Renal pelvis (tissue), 12 donors: Measurements from ENCODE around the gene LARP4. TPM values are rescaled to one million over a fixed set of nuclear protein-coding genes. Genes with fewer than 3 reads are reported as not detected.
"Not testable (repeated sequence)": the region's sequence is repeated elsewhere in the genome, so short reads cannot be mapped to it uniquely, and the experiment has no call there.

Experiments used
- DNase-seq: peaks from one replicate; pipeline ENCODE4 v3.0.0-alpha.2; 2013
- long read RNA-seq, 16 experiments: transcript quantifications; one replicate each; lab custom pipeline, GENCODE V29; 2026
- polyA plus RNA-seq, 3 donors: library from polyadenylated mRNA; unstranded; fragments of 120-200 nt; gene quantifications; one replicate each; pipeline ENCODE4 v1.2.1, GENCODE V29; 2013; ENCODE audit not compliant: insufficient read length in 3 of 3

LARP4 gene
- polyA plus RNA-seq: 10 to 100 TPM; 33.6 to 44.6 (median 42.7) TPM
- long read RNA-seq, donor 1, full-length matches to known transcripts: 3 of 3 reads
- long read RNA-seq, donor 1, partial matches to known transcripts: 0 of 3 reads
- long read RNA-seq, donor 1, other reads (novel, unspliced or antisense): 0 of 3 reads
- long read RNA-seq, donor 2, full-length matches to known transcripts: 5 of 5 reads
- long read RNA-seq, donor 2, partial matches to known transcripts: 0 of 5 reads
- long read RNA-seq, donor 2, other reads (novel, unspliced or antisense): 0 of 5 reads
- long read RNA-seq, donor 3, full-length matches to known transcripts: 5 of 5 reads
- long read RNA-seq, donor 3, partial matches to known transcripts: 0 of 5 reads
- long read RNA-seq, donor 3, other reads (novel, unspliced or antisense): 0 of 5 reads
- long read RNA-seq, donor 4, full-length matches to known transcripts: 1 of 1 reads
- long read RNA-seq, donor 4, partial matches to known transcripts: 0 of 1 reads
- long read RNA-seq, donor 4, other reads (novel, unspliced or antisense): 0 of 1 reads
- long read RNA-seq, donor 5, partial matches to known transcripts: 0 of 1 reads
- long read RNA-seq, donor 5, other reads (novel, unspliced or antisense): 0 of 1 reads
- long read RNA-seq, donor 6, full-length matches to known transcripts: 2 of 2 reads
- long read RNA-seq, donor 6, partial matches to known transcripts: 0 of 2 reads
- long read RNA-seq, donor 6, other reads (novel, unspliced or antisense): 0 of 2 reads
- long read RNA-seq, donor 7, partial matches to known transcripts: 0 of 1 reads
- long read RNA-seq, donor 7, other reads (novel, unspliced or antisense): 0 of 1 reads
- long read RNA-seq, donor 8, partial matches to known transcripts: 13 of 13 reads
- long read RNA-seq, donor 8, other reads (novel, unspliced or antisense): 0 of 13 reads
- long read RNA-seq, donor 9, partial matches to known transcripts: 0 of 1 reads
- long read RNA-seq, donor 9, other reads (novel, unspliced or antisense): 0 of 1 reads
- long read RNA-seq, donor 10, full-length matches to known transcripts: 3 of 3 reads
- long read RNA-seq, donor 10, partial matches to known transcripts: 0 of 3 reads
- long read RNA-seq, donor 10, other reads (novel, unspliced or antisense): 0 of 3 reads
- long read RNA-seq, donor 11: 0 reads
- long read RNA-seq, donor 12, full-length matches to known transcripts: 2 of 2 reads
- long read RNA-seq, donor 12, partial matches to known transcripts: 0 of 2 reads
- long read RNA-seq, donor 12, other reads (novel, unspliced or antisense): 0 of 2 reads
- long read RNA-seq, donor 13, full-length matches to known transcripts: 1 of 1 reads
- long read RNA-seq, donor 13, partial matches to known transcripts: 0 of 1 reads
- long read RNA-seq, donor 13, other reads (novel, unspliced or antisense): 0 of 1 reads
- long read RNA-seq, donor 14: 0 reads
- long read RNA-seq, donor 15, partial matches to known transcripts: 0 of 2 reads
- long read RNA-seq, donor 15, other reads (novel, unspliced or antisense): 0 of 2 reads
- long read RNA-seq, donor 16, full-length matches to known transcripts: 3 of 3 reads
- long read RNA-seq, donor 16, partial matches to known transcripts: 0 of 3 reads
- long read RNA-seq, donor 16, other reads (novel, unspliced or antisense): 0 of 3 reads

DNA sequence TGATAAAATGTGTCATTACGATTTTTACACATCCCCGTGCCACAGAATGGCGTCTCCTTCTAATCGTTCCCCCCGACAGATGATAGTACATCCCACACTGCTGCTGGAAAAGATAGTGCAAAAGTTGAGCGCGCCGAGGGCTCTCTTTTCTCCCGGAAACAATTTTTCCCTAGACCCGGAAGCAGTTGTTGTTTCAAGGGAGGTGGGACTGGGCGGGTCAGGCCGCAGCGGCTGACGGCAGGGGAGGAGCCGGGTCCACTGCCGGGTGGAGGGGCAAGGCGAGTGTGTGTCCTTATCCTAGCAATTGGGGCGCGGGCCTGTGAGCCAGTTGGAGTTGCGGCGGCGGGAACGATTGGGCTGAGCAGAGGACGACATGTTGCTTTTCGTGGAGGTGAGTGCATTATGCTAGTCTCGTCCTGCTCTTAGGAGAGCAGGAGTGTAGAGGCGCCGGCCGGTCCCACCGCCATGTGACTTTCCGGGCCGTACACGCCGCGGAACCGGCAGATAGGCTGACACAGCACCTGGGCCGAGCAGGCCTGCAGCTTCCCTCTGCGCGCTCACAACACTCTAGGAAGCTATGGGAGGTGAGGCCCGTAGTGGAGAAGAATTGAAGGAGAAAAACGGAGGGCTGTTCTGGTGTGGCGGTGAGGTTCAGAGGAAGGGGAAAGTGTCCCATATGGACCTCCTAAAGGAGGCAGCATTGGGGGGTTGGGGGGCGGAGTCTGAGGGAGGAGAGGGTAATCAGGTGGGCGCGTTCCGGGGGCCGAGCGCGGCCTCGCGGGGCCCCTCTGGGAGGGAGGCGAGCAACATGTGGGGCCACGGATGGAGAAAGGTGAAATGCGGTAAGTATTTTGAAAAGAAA, at the start of gene LARP4:
LARP4 (plus strand) TSS at position 248 of the 862 bp plus-strand sequence; CDS start at position 374, 126 bp downstream.
- peak; percentile 96 for DNase-seq

DNA sequence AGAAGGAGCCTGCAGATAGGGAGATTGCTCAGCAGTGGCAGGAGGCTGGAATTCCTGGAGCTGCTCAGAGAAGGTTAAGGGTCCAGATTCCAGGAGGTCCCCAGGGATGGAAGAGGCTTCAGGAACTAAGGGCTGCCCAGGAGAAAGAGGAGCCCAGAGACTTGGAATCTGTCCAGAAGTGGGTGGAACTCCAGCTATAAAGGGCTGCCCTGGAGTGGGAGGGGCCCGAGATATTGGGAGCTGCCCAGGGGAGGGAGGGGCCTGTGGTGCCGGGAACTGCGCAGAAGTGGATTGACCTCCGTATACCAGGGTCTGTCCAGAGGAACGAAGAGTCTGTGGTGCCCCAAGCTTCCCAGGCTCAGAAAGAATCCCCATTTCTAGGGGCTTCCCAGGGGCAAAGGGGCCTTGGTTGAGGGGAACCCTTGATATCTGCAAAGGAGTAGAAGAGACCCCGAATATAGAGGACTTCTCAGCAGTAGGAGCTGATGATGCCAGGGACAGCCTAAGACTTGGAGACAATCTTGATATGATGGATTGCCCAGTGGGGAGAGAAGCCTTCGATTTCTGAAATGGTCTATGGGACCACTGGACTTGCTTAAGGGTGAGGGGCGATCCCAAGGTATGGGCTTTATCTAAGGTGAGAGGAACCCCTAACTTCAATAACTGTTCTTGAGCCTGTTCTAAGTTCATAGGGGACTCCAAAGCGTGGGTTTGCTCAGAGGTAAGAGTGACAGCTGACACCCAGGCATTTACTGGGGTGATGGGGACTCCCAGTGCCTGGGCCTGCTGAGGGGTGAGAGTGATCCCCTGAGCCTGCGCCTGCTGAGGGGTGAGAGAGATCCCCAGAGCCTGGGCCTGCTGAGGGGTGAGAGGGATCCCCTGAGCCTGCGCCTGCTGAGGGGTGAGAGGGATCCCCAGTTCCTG, 49.3 kb upstream of the LARP4 start:
- DNase-seq: no peak

DNA sequence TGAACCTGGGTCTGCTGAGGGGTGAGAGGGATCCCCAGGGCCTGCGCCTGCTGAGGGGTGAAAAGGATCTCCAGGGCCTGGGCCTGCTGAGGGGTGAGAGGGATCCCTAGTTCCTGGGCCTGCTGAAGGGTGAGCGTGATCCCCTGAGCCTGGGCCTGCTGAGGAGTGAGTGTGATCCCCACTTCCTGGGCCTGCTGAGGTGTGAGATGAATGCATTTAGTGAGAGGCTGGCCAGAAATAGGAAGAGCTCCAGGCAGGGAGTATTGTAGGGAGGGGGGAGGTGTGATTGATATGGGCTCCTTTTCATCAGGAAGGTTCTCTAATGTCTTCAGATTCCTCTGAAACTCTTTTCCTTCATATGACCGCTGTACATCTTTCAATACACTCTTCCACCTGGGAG, 47.3 kb upstream of the LARP4 start:
- no peak for DNase-seq

DNA sequence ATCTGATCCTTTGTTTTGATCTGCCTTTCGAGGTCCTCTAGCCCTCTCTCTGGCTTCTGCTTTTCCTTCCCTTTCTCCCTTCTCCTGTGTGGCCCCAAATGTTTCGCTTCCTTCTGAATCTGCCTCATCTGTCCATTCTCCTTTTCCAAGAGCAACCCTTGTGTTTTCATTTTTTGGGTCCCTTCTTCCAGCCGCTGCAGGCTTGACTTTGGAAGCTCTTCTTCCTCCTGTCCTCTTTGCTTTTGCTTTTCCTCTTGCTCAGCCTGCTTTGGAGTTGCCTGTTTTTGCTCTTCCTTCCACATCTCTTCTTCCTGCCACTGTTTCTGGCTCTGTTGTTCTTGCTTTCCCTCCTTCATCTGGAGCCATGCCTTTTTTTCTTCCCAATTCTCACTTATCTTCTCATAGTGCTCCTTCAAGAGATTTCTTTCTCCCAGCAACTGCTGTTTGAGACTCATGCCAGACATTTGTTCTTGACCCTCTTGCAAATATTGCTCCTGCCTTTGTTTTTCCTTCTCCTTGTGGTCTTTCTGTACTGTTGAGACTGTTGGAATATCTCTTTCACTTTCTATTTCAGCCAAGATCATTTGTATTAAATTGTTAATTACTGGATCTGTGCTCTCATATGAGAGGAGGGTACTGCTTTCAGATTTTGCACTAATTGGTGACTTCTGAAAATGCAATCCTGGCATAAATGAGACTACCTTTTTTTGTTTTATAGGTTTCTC, 46.7 kb upstream of the LARP4 start:
- no peak for DNase-seq

DNA sequence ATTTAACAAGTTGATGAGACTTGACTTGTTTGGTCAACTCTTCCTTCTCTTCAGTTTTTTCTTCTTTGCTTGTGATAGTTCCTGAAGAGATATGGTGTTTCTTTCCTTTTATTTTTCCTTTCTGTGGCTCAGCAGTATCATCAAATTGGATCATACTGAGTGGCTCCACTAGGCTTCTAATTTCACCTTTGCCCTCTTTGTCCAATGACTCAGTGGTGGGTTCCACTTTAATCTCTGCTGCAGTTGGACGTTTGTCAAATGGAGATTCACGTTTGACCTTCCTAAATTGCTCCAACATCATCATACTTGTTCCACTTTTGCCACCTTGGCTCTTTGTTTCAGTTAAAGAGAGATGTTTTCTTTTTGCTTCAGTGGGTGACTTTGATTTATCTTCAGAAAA, 45.8 kb upstream of the LARP4 start:
- DNase-seq: no peak

DNA sequence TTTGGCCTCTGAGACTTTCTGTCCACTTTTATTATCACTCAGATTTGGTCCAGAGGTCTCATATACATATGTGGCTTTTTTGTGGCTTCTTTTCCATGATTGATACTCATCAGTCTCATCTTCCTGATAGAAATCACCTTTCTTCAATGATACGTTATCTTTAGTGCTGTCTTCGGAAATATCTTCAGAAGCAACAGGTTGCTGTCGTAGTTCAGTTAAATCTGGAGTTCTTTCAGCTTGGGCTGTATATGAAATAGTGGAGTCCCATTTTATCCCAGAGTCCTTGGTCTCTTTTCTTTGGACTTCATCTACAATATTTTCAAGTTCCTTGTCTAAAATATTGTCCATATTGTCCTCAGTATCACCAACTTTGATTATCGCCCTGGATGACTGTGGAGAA, 45.3 kb upstream of the LARP4 start:
- no peak for DNase-seq

DNA sequence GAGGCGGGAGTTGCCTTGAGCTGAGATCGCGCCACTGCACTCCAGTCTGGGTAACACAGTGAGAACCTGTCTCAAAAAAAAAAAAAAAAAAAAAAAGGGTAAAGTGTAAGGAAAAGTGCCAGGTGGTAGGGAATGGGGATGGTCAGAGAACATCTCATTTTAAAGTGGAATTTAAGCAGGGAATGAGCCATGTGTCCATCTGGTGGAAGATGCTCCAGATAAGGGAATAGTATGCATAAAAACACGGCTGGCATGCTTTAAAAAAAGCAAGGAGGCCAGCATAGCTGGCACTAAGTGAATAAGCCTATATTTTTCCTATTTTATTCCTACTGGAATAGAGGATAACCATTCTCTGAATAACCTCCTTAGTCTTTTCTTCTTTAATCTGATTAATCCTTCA, 38.0 kb upstream of the LARP4 start:
- no peak for DNase-seq

DNA sequence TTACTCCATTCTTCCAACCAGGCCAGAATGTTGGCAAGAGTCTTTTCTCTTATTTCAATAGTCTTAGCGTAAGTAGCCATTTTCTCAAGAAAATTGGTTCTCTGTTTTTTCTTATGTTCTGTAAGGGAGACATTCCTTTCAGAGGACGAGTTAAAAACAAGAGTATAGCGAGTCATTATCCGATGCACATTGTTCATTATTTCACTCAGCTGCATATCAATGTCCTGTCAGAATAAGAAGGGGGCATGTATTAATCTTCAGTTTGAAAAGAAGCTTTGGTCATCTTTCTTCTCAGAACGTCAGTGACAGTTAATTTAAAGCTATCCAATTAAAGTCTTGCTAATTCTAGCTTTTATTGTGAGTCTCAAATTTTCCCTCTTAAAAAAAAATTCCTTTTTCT, 37.5 kb upstream of the LARP4 start:
- no peak for DNase-seq

DNA sequence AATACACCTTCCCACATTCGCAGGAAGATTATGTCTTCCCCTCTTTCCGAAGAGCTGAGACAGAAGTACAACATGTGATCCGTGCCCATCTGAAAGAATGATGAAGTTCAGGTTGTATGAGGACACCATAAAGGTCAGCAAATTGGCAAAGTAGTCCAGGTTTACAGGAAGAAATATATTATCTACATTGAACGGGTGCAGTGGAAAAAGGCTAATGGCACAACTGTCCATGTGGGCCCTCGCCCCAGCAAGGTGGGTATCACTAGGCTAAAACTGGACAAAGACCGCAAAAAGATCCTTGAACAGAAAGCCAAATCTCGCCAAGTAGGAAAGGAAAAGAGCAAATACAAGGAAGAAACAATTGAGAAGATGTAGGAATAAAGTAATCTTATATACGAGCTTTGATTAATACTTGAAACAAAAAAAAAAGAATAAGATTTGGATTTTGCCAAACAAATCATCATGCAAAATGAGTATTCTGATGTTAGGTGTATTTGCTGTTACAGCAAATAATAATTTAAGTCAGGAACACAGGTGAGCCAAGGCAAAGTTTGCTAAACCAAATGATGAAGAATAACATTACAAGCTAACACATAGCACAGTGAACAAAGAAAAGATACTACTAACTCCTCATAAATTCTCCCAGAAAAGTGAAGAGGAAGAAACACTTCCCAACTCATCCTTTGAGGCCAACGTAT, 34.8 kb upstream of the LARP4 start:
- no peak for DNase-seq

DNA sequence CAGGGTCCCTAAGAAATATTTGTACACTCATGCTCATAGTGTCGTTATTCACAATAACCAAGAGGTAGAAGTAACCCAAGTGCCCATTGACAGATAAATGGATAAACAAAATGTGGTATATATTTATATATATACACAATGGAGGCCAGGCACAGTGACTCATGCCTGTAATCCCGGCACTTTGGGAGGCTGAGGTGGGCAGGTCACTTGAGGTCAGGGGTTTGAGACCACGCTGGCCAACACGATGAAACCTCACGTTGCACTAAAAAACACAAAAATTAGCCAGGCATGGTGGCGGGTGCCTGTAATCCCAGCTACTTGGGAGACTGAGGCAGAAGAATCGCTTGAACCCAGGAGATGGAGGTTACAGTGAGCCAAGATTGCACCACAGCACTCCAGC, 30.0 kb upstream of the LARP4 start:
- not testable (repeated sequence) for DNase-seq

DNA sequence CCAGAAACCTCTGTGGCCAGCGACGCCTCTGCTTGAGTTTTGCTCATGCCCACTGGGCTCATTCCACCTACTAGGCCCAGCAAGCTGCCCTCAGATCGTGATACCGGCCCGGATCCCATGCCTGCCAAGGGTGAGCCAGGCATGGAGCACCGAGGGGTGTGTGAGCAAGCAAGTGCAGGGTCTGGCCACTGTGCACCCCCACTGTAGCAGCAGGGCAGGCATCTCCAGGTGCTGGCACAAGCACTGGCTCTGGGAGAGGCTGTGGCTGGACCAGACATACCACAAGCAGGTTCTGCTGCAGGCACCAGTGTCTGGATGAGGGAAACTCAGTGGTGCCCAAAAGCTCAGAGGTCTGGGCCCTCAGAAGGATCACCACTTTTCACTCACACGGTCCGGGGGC, 24.9 kb upstream of the LARP4 start:
- no peak for DNase-seq

DNA sequence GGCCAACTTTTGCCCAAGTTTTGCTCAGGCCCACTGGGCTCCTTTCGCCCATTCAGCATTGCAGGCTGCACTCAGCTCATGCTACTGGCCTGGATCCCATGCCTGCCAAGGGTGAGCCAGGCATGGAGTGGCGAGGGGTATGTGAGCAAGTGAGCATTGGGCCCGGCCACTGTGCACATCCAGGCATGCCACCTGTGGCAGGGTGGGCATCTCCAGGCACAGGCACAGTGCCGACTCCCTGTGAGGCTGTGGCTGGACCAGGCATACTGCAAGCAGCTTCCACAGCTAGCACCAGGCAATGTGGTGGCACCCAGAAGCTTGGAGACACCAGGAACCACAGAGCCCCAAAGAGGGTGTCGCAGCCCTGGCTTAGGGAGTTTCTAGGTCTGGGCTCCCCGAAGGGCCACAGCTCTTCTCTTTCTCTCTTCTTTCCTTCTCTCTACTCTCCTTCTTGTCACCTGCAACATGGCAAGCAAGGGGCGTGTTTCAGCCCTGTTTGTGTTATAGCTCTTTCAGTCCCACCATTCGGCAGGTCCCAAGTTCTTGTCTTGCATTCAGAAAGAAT, 19.8 kb upstream of the LARP4 start:
- no peak for DNase-seq

DNA sequence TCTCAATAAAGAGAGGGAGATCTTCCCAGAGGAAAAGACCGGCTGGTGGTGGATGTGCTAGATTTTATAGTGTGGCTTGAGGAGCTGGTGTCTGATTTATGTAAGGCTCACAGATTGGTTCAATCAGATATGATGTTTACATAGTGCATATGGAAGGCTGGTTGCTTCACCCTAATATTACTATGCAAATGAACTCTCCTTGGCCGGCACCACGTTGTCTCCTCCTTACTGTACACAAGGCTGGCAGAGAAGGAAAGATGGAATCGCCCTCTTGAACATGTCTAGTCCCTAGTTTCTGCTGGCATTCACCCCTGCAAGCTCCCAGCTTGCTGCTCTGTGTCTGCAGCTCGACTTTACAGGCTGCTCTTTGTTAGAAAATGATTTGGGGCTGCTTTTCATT, 13.2 kb upstream of the LARP4 start:
- no peak for DNase-seq

DNA sequence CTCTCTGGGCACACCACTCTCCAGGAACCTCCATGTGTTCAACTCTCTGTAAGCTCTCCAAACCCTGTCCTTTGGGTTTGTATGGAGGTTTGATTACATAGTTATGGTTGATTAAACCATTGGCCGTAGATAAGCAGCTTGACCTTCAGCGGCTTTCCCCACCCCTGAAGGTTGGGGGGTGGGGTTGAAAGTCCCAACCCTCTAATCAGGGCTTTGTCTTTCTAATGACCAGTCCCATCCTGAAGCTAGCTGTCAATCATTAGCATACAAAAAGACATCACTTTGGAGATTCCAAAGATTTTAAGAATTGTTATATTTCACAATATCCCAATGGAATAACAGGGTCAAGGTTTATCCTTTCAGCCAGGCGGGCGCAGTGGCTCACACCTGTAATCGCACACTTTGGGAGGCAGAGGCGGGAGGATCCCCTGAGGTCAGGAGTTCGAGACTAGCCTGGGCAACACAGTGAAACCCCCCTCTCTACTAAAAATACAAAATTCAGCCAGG, 12.7 kb upstream of the LARP4 start:
- no peak for DNase-seq

DNA sequence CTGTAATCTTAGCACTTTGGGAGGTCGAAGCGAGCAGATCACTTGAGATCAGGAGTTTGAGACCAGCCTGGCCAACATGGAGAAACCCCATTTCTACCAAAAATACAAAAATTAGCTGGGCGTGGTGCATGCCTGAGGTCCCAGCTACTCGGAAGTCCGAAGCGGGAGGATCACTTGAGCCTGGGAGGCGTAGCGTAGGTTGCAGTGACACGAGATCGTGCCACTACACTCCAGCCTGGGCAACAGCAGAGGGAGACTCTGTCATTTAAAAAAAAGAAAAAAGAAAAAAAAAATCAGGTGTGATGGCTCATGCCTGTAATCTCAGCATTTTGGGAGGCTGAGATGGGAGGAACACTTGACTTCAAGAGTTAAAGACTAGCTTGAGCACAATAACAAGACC, 11.9 kb upstream of the LARP4 start:
- DNase-seq: not testable (repeated sequence)

DNA sequence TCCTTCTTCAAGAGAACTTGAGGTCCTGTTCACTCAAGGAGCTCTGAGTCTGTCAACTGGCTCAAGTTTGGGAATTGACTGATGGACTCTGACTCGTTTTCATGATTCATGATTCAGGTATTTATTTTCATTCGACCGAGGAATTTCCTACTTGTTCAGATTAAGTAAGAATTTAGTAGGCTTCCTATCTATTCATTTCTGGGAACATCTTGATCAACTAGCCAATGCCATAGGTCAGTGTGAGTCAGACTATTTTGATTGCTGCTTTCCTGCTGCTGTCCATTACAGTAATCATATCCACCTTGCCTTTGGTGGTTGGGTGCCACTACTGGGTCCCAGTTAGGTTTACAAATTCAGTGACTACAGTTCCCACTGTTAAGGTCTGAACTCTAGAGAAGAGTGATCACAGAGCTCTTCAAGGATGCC, 10.4 kb upstream of the LARP4 start:
- DNase-seq: no peak

DNA sequence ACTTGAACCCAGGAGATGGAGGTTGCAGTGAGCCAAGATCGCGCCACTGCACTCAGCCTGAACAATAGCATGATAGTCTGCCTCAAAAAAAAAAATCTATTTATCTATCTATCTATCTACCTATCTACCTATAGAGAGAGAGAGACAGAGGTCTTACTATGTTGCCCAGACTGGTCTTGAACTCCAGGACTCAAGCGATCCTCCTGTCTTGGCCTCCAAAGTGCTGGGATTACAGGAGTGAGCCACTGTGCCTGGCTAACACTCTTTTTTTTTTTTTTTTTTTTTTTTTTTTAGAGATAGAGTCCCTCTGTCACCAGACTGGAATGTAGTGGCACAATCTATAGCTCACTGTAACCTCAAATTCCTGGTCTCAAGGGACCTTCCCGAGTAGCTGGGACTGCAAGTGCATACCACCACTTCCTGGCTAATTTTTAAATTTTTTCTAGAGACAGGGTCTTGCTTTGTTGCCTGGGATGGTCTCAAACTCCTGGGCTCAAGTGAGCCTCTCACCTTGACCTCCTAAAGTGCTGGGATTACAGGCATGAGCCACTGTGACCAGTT, 6.1 kb upstream of the LARP4 start:
- DNase-seq: no peak
